IMR-90 (cell line): ENCODE measurements around the gene STX11. TPM values are rescaled to one million over a fixed set of nuclear protein-coding genes. Genes with fewer than 3 reads are reported as not detected.

ENCODE experiments used
- ATAC-seq: fragments of 200-7000 bp; cut with Tn5 transposase; 2 replicates; pipeline ENCODE4 v1.9.1; 2020; ENCODE audit warnings: low read depth, mild to moderate bottlenecking, moderate library complexity
- BruUV-seq: library from RNA; stranded (reverse); fragments of 400-500 nt; replicated peaks from 2 replicates; lab custom pipeline; 2021; lab: Mats Ljungman, UMichigan
- CTCF ChIA-PET: fragments of 300-600 bp; formaldehyde crosslinking; extraction: SDS; loops from one replicate; lab custom pipeline; 2021; ENCODE audit warnings: antibody characterized with exemption; lab: Yijun Ruan, JAX
- POLR2A ChIA-PET: fragments of 300-600 bp; sonication (Branson Sonifier 250); formaldehyde crosslinking; loops from one replicate; lab custom pipeline; 2022; ENCODE audit warnings: antibody characterized with exemption; ENCODE audit not compliant: unreplicated experiment; lab: Charles Lee
- DNase-seq: peaks from one replicate; pipeline ENCODE4 v3.0.0; 2013
- H2AFZ ChIP-seq: replicated peaks from 2 replicates; pipeline ENCODE3; 2013; ENCODE audit warnings: low read length, mild to moderate bottlenecking; ENCODE audit not compliant: poor library complexity
- H2AK5ac ChIP-seq: 2 replicates; pipeline ENCODE4 v1.6.1; 2013; ENCODE audit warnings: low read depth, low read length, inconsistent platforms
- H2AK9ac ChIP-seq: replicated peaks from 2 replicates; pipeline ENCODE3; 2013; ENCODE audit warnings: mild to moderate bottlenecking, low read depth, low read length, moderate library complexity; ENCODE audit not compliant: poor library complexity
- H2BK120ac ChIP-seq: 2 replicates; pipeline ENCODE4 v1.6.1; 2013; ENCODE audit warnings: low read depth, low read length, inconsistent platforms
- H2BK15ac ChIP-seq: 3 replicates; pipeline ENCODE4 v1.6.1; 2013; ENCODE audit warnings: low read depth, low read length, inconsistent platforms
- H2BK20ac ChIP-seq: 2 replicates; pipeline ENCODE4 v1.6.1; 2013; ENCODE audit warnings: low read depth, mild to moderate bottlenecking, inconsistent platforms, low read length, moderate library complexity
- H2BK5ac ChIP-seq: 2 replicates; pipeline ENCODE4 v1.6.1; 2013; ENCODE audit warnings: mild to moderate bottlenecking, low read depth, low read length, inconsistent platforms; ENCODE audit not compliant: poor library complexity, severe bottlenecking
- H3K14ac ChIP-seq: replicated peaks from 2 replicates; pipeline ENCODE4 v1.6.1; 2013; ENCODE audit warnings: low read depth, low read length, inconsistent platforms
- H3K18ac ChIP-seq: 2 replicates; pipeline ENCODE4 v1.6.1; 2013; ENCODE audit warnings: low read depth, low read length, control low read depth
- H3K23ac ChIP-seq: 2 replicates; pipeline ENCODE4 v1.6.1; 2013; ENCODE audit warnings: low read depth, low read length, inconsistent platforms
- H3K27ac ChIP-seq: 2 replicates; pipeline ENCODE4 v1.5.1; 2013; ENCODE audit warnings: mild to moderate bottlenecking, control low read depth, low read length; ENCODE audit not compliant: insufficient read depth
- H3K27me3 ChIP-seq: 2 replicates; pipeline ENCODE4 v1.6.1; 2013; ENCODE audit warnings: low read length; ENCODE audit not compliant: control insufficient read depth, insufficient read depth
- H3K36me3 ChIP-seq: 2 replicates; pipeline ENCODE4 v1.6.1; 2013; ENCODE audit warnings: low read length, mixed read lengths; ENCODE audit not compliant: control insufficient read depth, insufficient read depth
- H3K4ac ChIP-seq: 2 replicates; pipeline ENCODE4 v1.6.1; 2013; ENCODE audit warnings: low read depth, low read length, inconsistent platforms
- H3K4me1 ChIP-seq: 2 replicates; pipeline ENCODE4 v1.6.1; 2013; ENCODE audit warnings: low read length, mixed read lengths; ENCODE audit not compliant: control insufficient read depth, insufficient read depth
- H3K4me2 ChIP-seq: 2 replicates; pipeline ENCODE4 v1.6.1; 2013; ENCODE audit warnings: low read depth, mild to moderate bottlenecking, control low read depth, low read length, moderate library complexity
- H3K4me3 ChIP-seq: 2 replicates; pipeline ENCODE4 v1.5.1; 2013; ENCODE audit warnings: low read depth, mild to moderate bottlenecking, control low read depth, low read length, moderate library complexity; ENCODE audit not compliant: insufficient read depth
- H3K56ac ChIP-seq: 2 replicates; pipeline ENCODE4 v1.6.1; 2013; ENCODE audit warnings: low read length, inconsistent platforms; ENCODE audit not compliant: insufficient read depth; ENCODE audit errors: extremely low read depth
- H3K79me1 ChIP-seq, 2 experiments: 2 replicates each; pipeline ENCODE4 v1.6.1; 2013; ENCODE audit warnings: low read length in 2 of 2, inconsistent platforms in 1 of 2, low read depth in 1 of 2
- H3K9ac ChIP-seq: 2 replicates; pipeline ENCODE4 v1.6.1; 2013; ENCODE audit warnings: low read depth, low read length, control low read depth
- H3K9me1 ChIP-seq: 2 replicates; pipeline ENCODE4 v1.6.1; 2013; ENCODE audit warnings: low read length, inconsistent platforms; ENCODE audit not compliant: insufficient read depth
- H3K9me3 ChIP-seq: 2 replicates; pipeline ENCODE4 v1.6.1; 2013; ENCODE audit warnings: low read length; ENCODE audit not compliant: control insufficient read depth, insufficient read depth
- H4K20me1 ChIP-seq: 2 replicates; pipeline ENCODE4 v1.6.1; 2013; ENCODE audit warnings: low read length, inconsistent platforms; ENCODE audit not compliant: insufficient read depth
- H4K5ac ChIP-seq: 2 replicates; pipeline ENCODE4 v1.6.1; 2013; ENCODE audit warnings: mild to moderate bottlenecking, low read depth, low read length, control low read depth
- H4K8ac ChIP-seq, 2 experiments: 2 replicates each; pipeline ENCODE4 v1.6.1; 2013; ENCODE audit warnings: low read depth in 2 of 2, low read length in 2 of 2, control low read depth in 1 of 2, inconsistent platforms in 1 of 2
- H4K91ac ChIP-seq: 2 replicates; pipeline ENCODE4 v1.6.1; 2013; ENCODE audit warnings: low read depth, low read length, inconsistent platforms; ENCODE audit not compliant: insufficient read depth
- BHLHE40 ChIP-seq: fragments of 150-350 bp; IDR thresholded peaks from 2 replicates; pipeline ENCODE4 v1.6.1; 2016; ENCODE audit warnings: mild to moderate bottlenecking, low read depth, low read length
- CEBPB ChIP-seq: IDR thresholded peaks from 2 replicates; pipeline ENCODE4 v1.6.1; 2012; ENCODE audit warnings: low read depth, low read length, improper control_type of control experiment
- CHD1 ChIP-seq: IDR thresholded peaks from 2 replicates; pipeline ENCODE4 v1.6.1; 2012; ENCODE audit warnings: low read depth, low read length, improper control_type of control experiment
- FOS ChIP-seq: fragments of 150-350 bp; IDR thresholded peaks from 2 replicates; pipeline ENCODE4 v1.6.1; 2016; ENCODE audit warnings: low read depth, low read length
- MAFK ChIP-seq: IDR thresholded peaks from 2 replicates; pipeline ENCODE4 v1.6.1; 2012; ENCODE audit warnings: low read depth, low read length, improper control_type of control experiment
- MAZ ChIP-seq: IDR thresholded peaks from 2 replicates; pipeline ENCODE4 v1.6.1; 2012; ENCODE audit warnings: low read depth, mild to moderate bottlenecking, low read length, improper control_type of control experiment, moderate library complexity, borderline replicate concordance
- NFE2L2 ChIP-seq: fragments of 150-350 bp; IDR thresholded peaks from 2 replicates; pipeline ENCODE4 v1.6.1; 2016; ENCODE audit warnings: low read depth, mild to moderate bottlenecking, low read length
- POLR2A ChIP-seq: IDR thresholded peaks from 2 replicates; pipeline ENCODE4 v1.6.1; 2012; ENCODE audit warnings: mild to moderate bottlenecking, low read depth, low read length
- RAD21 ChIP-seq: IDR thresholded peaks from 2 replicates; pipeline ENCODE4 v1.6.1; 2012; ENCODE audit warnings: low read length, improper control_type of control experiment
- RCOR1 ChIP-seq: IDR thresholded peaks from 2 replicates; pipeline ENCODE4 v1.6.1; 2012; ENCODE audit warnings: mild to moderate bottlenecking, low read length, improper control_type of control experiment; ENCODE audit not compliant: insufficient replicate concordance
- SMC3 ChIP-seq: fragments of 150-350 bp; IDR thresholded peaks from 2 replicates; pipeline ENCODE4 v1.6.1; 2016; ENCODE audit warnings: low read depth, mild to moderate bottlenecking, antibody characterized with exemption, low read length, moderate library complexity
- WGBS, 2 experiments: methylation state at CpG; one replicate each; pipeline versions ENCODE4 v1.1.5 to v1.1.7; 2013; ENCODE audit warnings: missing lambda C conversion rate in 2 of 2; ENCODE audit not compliant: insufficient read length in 1 of 2; ENCODE audit errors: extremely low coverage in 2 of 2; 5-methylcytosine and 5-hydroxymethylcytosine counted together
- dilution Hi-C: fragments of 300-500 bp; cut with HindIII; formaldehyde crosslinking; loops from one replicate; pipeline ENCODE4 v1.14.3; 2018; ENCODE audit warnings: low sequenced_read_pairs; ENCODE audit not compliant: unreplicated experiment
- in situ Hi-C: fragments of 300-500 bp; cut with MboI; formaldehyde crosslinking; loops from 3 replicates; pipeline ENCODE4 v1.14.3; 2019; ENCODE audit warnings: low sequenced_read_pairs, inconsistent platforms, mixed read lengths
- intact Hi-C: fragments of 100-400 bp; cut with micrococcal nuclease; formaldehyde crosslinking; loops from 2 replicates; pipeline ENCODE4 v1.10.0; 2022
- polyA plus RNA-seq, 3 experiments: library from polyadenylated mRNA; depleted of rRNA; stranded (reverse); fragments of >200 nt; gene quantifications; 2 replicates each; pipeline ENCODE4 v1.2.3, GENCODE V29; 2012; ENCODE audit warnings: low replicate concordance in 1 of 3
- total RNA-seq: library from RNA; depleted of rRNA; stranded (reverse); fragments of >200 nt; gene quantifications from 2 replicates; pipeline ENCODE4 v1.2.3, GENCODE V29; 2012
- TF ChIP-seq, protein P1 (sequence below): fragments of 150-350 bp; IDR thresholded peaks from 2 replicates; pipeline ENCODE4 v1.6.1; 2017; ENCODE audit warnings: mild to moderate bottlenecking, antibody characterized with exemption, low read length, low read depth
- TF ChIP-seq, protein P2 (sequence below): conservative IDR thresholded peaks from 2 replicates; pipeline ENCODE4 v1.5.1; 2012; ENCODE audit warnings: mild to moderate bottlenecking, low read depth, low read length, improper control_type of control experiment

STX11 gene
- total and polyA plus RNA-seq, 2 of the 4 experiments (the other 2 are of a cell fraction), result 0.54 to 0.68 TPM

GRCh38 chr6:144143106-144143505 is 7.2 kb upstream of the STX11 start:
- Histone ChIP-seq H2BK120ac (no peak overlapping the region), H4K91ac (no peak overlapping the region), H3K36me3 (no peaks in the 10 kb centered on the region), H3K27me3 (no peaks in the 10 kb centered on the region; the same call in 1 of the 2 replicates), H3K4me2 (no peak overlapping the region), H2AFZ (no peak overlapping the region), H2BK20ac (no peak overlapping the region), H4K5ac (no peak overlapping the region), H3K4ac (no peak overlapping the region), H3K27ac (no peak overlapping the region), H3K4me1 (no peaks in the 10 kb centered on the region), H2AK9ac (no peak overlapping the region), H3K23ac (no peak overlapping the region), H3K9me1 (no peaks in the 10 kb centered on the region; the same call in 1 of the 2 replicates), H3K18ac (no peak overlapping the region), H3K14ac (no peak overlapping the region), H3K79me1 (no peaks in the 10 kb centered on the region), H3K56ac (no peak overlapping the region), H2BK5ac (no peak overlapping the region), H4K20me1 (no peaks in the 10 kb centered on the region), H2BK15ac (no peak overlapping the region), H4K8ac (no peak overlapping the region), H3K9ac (no peak overlapping the region), H3K4me3 (no peak overlapping the region), H2AK5ac (no peak overlapping the region), H3K9me3 (no peaks in the 10 kb centered on the region)
- ATAC-seq, result no peak
- intact Hi-C loops (no loop called here), in situ Hi-C loops (no loop called here), dilution Hi-C loops (no loop called here)
- POLR2A ChIA-PET, result no interaction called here
- no peak for DNase-seq
- no TSS peak for BruUV-seq
- CTCF ChIA-PET, result interaction anchor here (0.6 to 0.8 kb wide), 2 partner anchors 9 to 664 kb away, joined by 3 to 4 read pairs; no protein-coding TSS in a partner anchor
- TF ChIP-seq MAFK, result no peak
- TF ChIP-seq, protein P1, sequence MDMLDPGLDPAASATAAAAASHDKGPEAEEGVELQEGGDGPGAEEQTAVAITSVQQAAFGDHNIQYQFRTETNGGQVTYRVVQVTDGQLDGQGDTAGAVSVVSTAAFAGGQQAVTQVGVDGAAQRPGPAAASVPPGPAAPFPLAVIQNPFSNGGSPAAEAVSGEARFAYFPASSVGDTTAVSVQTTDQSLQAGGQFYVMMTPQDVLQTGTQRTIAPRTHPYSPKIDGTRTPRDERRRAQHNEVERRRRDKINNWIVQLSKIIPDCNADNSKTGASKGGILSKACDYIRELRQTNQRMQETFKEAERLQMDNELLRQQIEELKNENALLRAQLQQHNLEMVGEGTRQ, result no peak
- no peak for TF ChIP-seq NFE2L2
- TF ChIP-seq SMC3, result no peak
- TF ChIP-seq CHD1, result no peak
- TF ChIP-seq BHLHE40, result no peak
- no peak for TF ChIP-seq MAZ
- no peak for TF ChIP-seq FOS
- TF ChIP-seq CEBPB, result no peak
- no peak for TF ChIP-seq RCOR1
- TF ChIP-seq, protein P2, sequence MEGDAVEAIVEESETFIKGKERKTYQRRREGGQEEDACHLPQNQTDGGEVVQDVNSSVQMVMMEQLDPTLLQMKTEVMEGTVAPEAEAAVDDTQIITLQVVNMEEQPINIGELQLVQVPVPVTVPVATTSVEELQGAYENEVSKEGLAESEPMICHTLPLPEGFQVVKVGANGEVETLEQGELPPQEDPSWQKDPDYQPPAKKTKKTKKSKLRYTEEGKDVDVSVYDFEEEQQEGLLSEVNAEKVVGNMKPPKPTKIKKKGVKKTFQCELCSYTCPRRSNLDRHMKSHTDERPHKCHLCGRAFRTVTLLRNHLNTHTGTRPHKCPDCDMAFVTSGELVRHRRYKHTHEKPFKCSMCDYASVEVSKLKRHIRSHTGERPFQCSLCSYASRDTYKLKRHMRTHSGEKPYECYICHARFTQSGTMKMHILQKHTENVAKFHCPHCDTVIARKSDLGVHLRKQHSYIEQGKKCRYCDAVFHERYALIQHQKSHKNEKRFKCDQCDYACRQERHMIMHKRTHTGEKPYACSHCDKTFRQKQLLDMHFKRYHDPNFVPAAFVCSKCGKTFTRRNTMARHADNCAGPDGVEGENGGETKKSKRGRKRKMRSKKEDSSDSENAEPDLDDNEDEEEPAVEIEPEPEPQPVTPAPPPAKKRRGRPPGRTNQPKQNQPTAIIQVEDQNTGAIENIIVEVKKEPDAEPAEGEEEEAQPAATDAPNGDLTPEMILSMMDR, result no peak
- TF ChIP-seq RAD21, result no peak
- no peak for TF ChIP-seq POLR2A
- WGBS, 2 experiments, result no CpG with 5 or more reads among the region's 1 CpG
